PC-3 (cell line): ENCODE measurements around the gene PVALB.

ENCODE experiments used
- EZH2 ChIP-seq: fragments of 300-600 bp; sonication (generic); IDR thresholded peaks from one replicate; pipeline ENCODE4 v1.6.1; 2017; ENCODE audit warnings: antibody characterized with exemption, mild to moderate bottlenecking, low read length; ENCODE audit not compliant: unreplicated experiment
- TF ChIP-seq, protein P1 (sequence below): fragments of 300-600 bp; sonication (generic); conservative IDR thresholded peaks from 2 replicates; pipeline ENCODE4 v1.5.1; 2017; ENCODE audit warnings: antibody characterized with exemption, low read depth, mild to moderate bottlenecking, low read length

DNA sequence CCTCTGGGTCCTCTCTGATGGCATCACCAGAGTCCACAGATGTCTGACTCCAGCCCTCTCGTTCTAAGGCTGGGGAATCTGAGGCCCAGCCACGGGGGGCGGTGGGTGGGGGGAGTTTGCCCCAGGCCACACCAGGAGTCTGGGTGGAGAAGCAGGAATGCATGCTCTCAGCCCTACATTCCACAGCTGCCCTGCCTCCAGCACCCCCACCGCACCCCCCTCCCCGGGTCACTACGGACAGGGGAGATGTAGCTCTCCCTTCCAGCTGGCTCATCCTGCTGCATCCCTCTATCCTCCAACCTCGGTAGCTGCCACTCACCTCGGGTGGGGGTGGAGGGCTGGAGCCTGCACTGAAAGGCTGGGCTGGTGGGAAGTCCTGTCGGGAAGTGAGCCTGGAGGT, 2.3 kb upstream of the PVALB start:
- no peak for TF ChIP-seq EZH2
- TF ChIP-seq, protein P1, sequence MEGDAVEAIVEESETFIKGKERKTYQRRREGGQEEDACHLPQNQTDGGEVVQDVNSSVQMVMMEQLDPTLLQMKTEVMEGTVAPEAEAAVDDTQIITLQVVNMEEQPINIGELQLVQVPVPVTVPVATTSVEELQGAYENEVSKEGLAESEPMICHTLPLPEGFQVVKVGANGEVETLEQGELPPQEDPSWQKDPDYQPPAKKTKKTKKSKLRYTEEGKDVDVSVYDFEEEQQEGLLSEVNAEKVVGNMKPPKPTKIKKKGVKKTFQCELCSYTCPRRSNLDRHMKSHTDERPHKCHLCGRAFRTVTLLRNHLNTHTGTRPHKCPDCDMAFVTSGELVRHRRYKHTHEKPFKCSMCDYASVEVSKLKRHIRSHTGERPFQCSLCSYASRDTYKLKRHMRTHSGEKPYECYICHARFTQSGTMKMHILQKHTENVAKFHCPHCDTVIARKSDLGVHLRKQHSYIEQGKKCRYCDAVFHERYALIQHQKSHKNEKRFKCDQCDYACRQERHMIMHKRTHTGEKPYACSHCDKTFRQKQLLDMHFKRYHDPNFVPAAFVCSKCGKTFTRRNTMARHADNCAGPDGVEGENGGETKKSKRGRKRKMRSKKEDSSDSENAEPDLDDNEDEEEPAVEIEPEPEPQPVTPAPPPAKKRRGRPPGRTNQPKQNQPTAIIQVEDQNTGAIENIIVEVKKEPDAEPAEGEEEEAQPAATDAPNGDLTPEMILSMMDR = no peak
